Loucy (cell line): Measurements from ENCODE around the gene GALNT7.

ENCODE experiments used
- CTCF ChIP-seq: fragments of 200-600 bp; sonication (generic); conservative IDR thresholded peaks from 2 replicates; pipeline ENCODE4 v1.5.1; 2014; ENCODE audit warnings: mild to moderate bottlenecking, antibody characterized with exemption, low read length
- EZH2phosphoT487 ChIP-seq: fragments of 200-600 bp; IDR thresholded peaks from 2 replicates; pipeline ENCODE4 v1.6.1; 2018; ENCODE audit warnings: antibody characterized with exemption, mild to moderate bottlenecking, moderate library complexity, borderline replicate concordance

- TF ChIP-seq CTCF (peak; percentile 73), EZH2phosphoT487 (no peak)
Observed at GRCh38 chr4:173192375-173193162, 24.0 kb downstream of the GALNT7 start.
